Umbilical cord (tissue), 2 donors: ENCODE results near the gene KRTAP10-7. TPM values are rescaled to one million over a fixed set of nuclear protein-coding genes. Genes with fewer than 3 reads are reported as not detected.
A peak's percentile ranks its signal among the peaks of the same experiment; 100 is the strongest.
"Not testable (repeated sequence)": the region's sequence is repeated elsewhere in the genome, so short reads cannot be mapped to it uniquely, and the experiment has no call there.

Source experiments
- DNase-seq: peaks from one replicate; pipeline ENCODE4 v3.0.0-alpha.2; 2015; ENCODE audit warnings: low spot score
- total RNA-seq: library from RNA; depleted of rRNA; stranded (reverse); fragments of >200 nt; gene quantifications from one replicate; pipeline ENCODE4 v1.2.3, GENCODE V29; 2014; ENCODE audit warnings: low replicate concordance; ENCODE audit not compliant: insufficient read depth

KRTAP10-7 gene
- total RNA-seq, 1 donor from 2014 or later = not detected

- DNase-seq = no peak
These were observed 28.3 kb upstream of the KRTAP10-7 start for GRCh38 chr21:44571844-44572782.

- DNase-seq = no peak
These were observed 27.3 kb upstream of the KRTAP10-7 start for GRCh38 chr21:44572959-44573583.

GRCh38 chr21:44573630-44574456, 26.6 kb upstream of the KRTAP10-7 start, which contains the start of gene KRTAP10-4:
TSS of gene KRTAP10-4 (plus strand) at chr21:44573729. CDS start at chr21:44573759, 30 bp downstream.
- DNase-seq = not testable (repeated sequence)

- DNase-seq = no peak
These were observed 25.7 kb upstream of the KRTAP10-7 start for GRCh38 chr21:44574457-44575306.

GRCh38 chr21:44575307-44576024, 24.9 kb upstream of the KRTAP10-7 start:
- DNase-seq = no peak

GRCh38 chr21:44576025-44576420, 24.4 kb upstream of the KRTAP10-7 start:
- DNase-seq = no peak

GRCh38 chr21:44578371-44579055, 21.9 kb upstream of the KRTAP10-7 start:
- no peak for DNase-seq

- no peak for DNase-seq
These were observed 21.2 kb upstream of the KRTAP10-7 start for GRCh38 chr21:44579056-44579832.

- no peak for DNase-seq
These were observed 20.6 kb upstream of the KRTAP10-7 start for GRCh38 chr21:44579833-44580144.

GRCh38 chr21:44580231-44580821, 20.1 kb upstream of the KRTAP10-7 start, which contains the start of gene KRTAP10-5:
TSS of gene KRTAP10-5 (minus strand) at chr21:44580604. CDS start at chr21:44580578, 26 bp downstream.
- not testable (repeated sequence) for DNase-seq

- DNase-seq = no peak
These were observed 19.2 kb upstream of the KRTAP10-7 start for GRCh38 chr21:44581158-44581557.

- no peak for DNase-seq
These were observed 18.3 kb upstream of the KRTAP10-7 start for GRCh38 chr21:44582055-44582454.

GRCh38 chr21:44583089-44583799, 17.2 kb upstream of the KRTAP10-7 start:
- peak; percentile 43 for DNase-seq

- no peak for DNase-seq
These were observed 16.6 kb upstream of the KRTAP10-7 start for GRCh38 chr21:44583800-44584147.

- no peak for DNase-seq
These were observed 14.5 kb upstream of the KRTAP10-7 start for GRCh38 chr21:44585892-44586291.

- DNase-seq = no peak
These were observed 11.3 kb upstream of the KRTAP10-7 start for GRCh38 chr21:44589094-44589493.

GRCh38 chr21:44589586-44590305, 10.7 kb upstream of the KRTAP10-7 start:
- no peak for DNase-seq
